SK-N-SH treated with all-trans-retinoic acid at 6 μM for 48 hours (cell line): ENCODE data around the gene RASGEF1B.

ENCODE experiments used
- ATAC-seq: fragments of 200-7000 bp; cut with Tn5 transposase; 3 replicates; pipeline ENCODE4 v1.9.1; 2020; ENCODE audit warnings: mild to moderate bottlenecking, moderate library complexity
- BACH2 ChIP-seq: fragments of 250-450 bp; sonication (Bioruptor Pico); IDR thresholded peaks from 2 replicates; pipeline ENCODE4 v1.9.0; 2021; ENCODE audit warnings: mild to moderate bottlenecking, borderline replicate concordance
- CSDC2 ChIP-seq: fragments of 250-450 bp; sonication (Bioruptor Pico); IDR thresholded peaks from 2 replicates; pipeline ENCODE4 v1.5.0; 2020; ENCODE audit warnings: mild to moderate bottlenecking, moderate library complexity
- CSRNP3 ChIP-seq: fragments of 250-450 bp; sonication (Bioruptor Pico); IDR thresholded peaks from 2 replicates; pipeline ENCODE4 v1.5.1; 2021; ENCODE audit warnings: mild to moderate bottlenecking, moderate library complexity
- GLIS3 ChIP-seq: fragments of 250-450 bp; sonication (Bioruptor Pico); IDR thresholded peaks from 2 replicates; pipeline ENCODE4 v1.5.0; 2020; ENCODE audit warnings: mild to moderate bottlenecking, moderate library complexity
- ISL1 ChIP-seq: fragments of 250-450 bp; sonication (Bioruptor Pico); IDR thresholded peaks from 2 replicates; pipeline ENCODE4 v2.1.2; 2022; ENCODE audit warnings: mild to moderate bottlenecking, moderate library complexity
- OSR1 ChIP-seq: fragments of 250-450 bp; sonication (Bioruptor Pico); IDR thresholded peaks from 2 replicates; pipeline ENCODE4 v1.8.0; 2022; ENCODE audit warnings: moderate library complexity, mild to moderate bottlenecking, inconsistent platforms
- PATZ1 ChIP-seq: fragments of 250-450 bp; sonication (Bioruptor Pico); IDR thresholded peaks from 2 replicates; pipeline ENCODE4 v1.8.0; 2020; ENCODE audit warnings: mild to moderate bottlenecking, moderate library complexity, borderline replicate concordance
- PPARA ChIP-seq: fragments of 250-450 bp; sonication (Bioruptor Pico); IDR thresholded peaks from 2 replicates; pipeline ENCODE4 v1.5.0; 2020; ENCODE audit warnings: mild to moderate bottlenecking, borderline replicate concordance
- SNAI2 ChIP-seq: fragments of 250-450 bp; sonication (Bioruptor Pico); IDR thresholded peaks from 2 replicates; pipeline ENCODE4 v1.5.0; 2020; ENCODE audit warnings: mild to moderate bottlenecking, moderate library complexity
- TCF4 ChIP-seq: fragments of 250-450 bp; sonication (Bioruptor Pico); IDR thresholded peaks from 2 replicates; pipeline ENCODE4 v1.8.0; 2021; ENCODE audit warnings: mild to moderate bottlenecking, moderate library complexity, borderline replicate concordance
- TOX ChIP-seq: fragments of 250-450 bp; sonication (Bioruptor Pico); IDR thresholded peaks from 2 replicates; pipeline ENCODE4 v1.8.0; 2021; ENCODE audit warnings: mild to moderate bottlenecking, moderate library complexity, borderline replicate concordance
- TSHZ2 ChIP-seq: fragments of 250-450 bp; sonication (Bioruptor Pico); IDR thresholded peaks from 2 replicates; pipeline ENCODE4 v1.5.0; 2020; ENCODE audit warnings: mild to moderate bottlenecking, moderate library complexity
- ZC3H10 ChIP-seq: fragments of 250-450 bp; sonication (Bioruptor Pico); IDR thresholded peaks from 2 replicates; pipeline ENCODE4 v1.5.1; 2021; ENCODE audit warnings: mild to moderate bottlenecking, moderate library complexity
- ZFP3 ChIP-seq: fragments of 250-450 bp; sonication (Bioruptor Pico); IDR thresholded peaks from 2 replicates; pipeline ENCODE4 v1.5.0; 2020; ENCODE audit warnings: mild to moderate bottlenecking, moderate library complexity
- ZFP30 ChIP-seq: fragments of 450-650 bp; formaldehyde crosslinking; IDR thresholded peaks from 2 replicates; pipeline ENCODE4 v1.5.0; 2022; ENCODE audit warnings: mild to moderate bottlenecking, moderate library complexity
- ZNF565 ChIP-seq: fragments of 450-650 bp; formaldehyde crosslinking; conservative IDR thresholded peaks from 2 replicates; pipeline ENCODE4 v1.5.0; 2020; ENCODE audit warnings: low read depth, mild to moderate bottlenecking, moderate library complexity
- ZNF70 ChIP-seq: fragments of 450-650 bp; formaldehyde crosslinking; IDR thresholded peaks from 2 replicates; pipeline ENCODE4 v1.5.0; 2020; ENCODE audit warnings: mild to moderate bottlenecking, moderate library complexity
- TF ChIP-seq, protein P1 (sequence below): fragments of 250-450 bp; sonication (Bioruptor Pico); IDR thresholded peaks from 2 replicates; pipeline ENCODE4 v1.5.1; 2020; ENCODE audit warnings: low read depth, mild to moderate bottlenecking, moderate library complexity
- TF ChIP-seq, protein P2 (sequence below): fragments of 250-450 bp; sonication (Bioruptor Pico); IDR thresholded peaks from 2 replicates; pipeline ENCODE4 v1.8.0; 2021; ENCODE audit warnings: low read depth, mild to moderate bottlenecking, moderate library complexity, borderline replicate concordance

RASGEF1B gene

DNA sequence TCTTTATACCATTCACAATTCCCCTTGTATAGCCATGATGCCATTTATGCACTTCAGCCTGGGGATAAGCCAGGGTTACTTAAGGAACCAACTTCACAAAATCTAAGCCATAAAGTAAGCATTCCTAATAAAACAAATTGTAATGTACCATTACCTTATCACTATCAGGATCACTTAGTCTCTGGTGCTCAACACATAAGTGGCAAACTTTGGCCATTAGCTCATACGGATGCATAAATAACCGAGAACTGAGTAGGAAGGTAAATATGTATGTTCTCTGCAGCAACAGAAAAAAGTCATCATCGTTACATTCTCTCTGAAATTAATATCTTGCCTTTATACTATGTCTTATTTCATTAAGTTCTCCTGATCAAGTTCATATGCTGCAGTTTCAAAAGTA, 14.4 kb downstream of the RASGEF1B start:
- TF ChIP-seq ZNF565 (CRISPR knock-in tag) (no peak), ZC3H10 (CRISPR knock-in tag) (no peak)
- ATAC-seq, result no peak

GRCh38 chr4:81455897-81456296, 15.8 kb downstream of the RASGEF1B start:
- ATAC-seq, result no peak
- no peak for TF ChIP-seq TCF4 (CRISPR knock-in tag)
- TF ChIP-seq CSDC2 (CRISPR knock-in tag), result no peak
- no peak for TF ChIP-seq ISL1 (CRISPR knock-in tag)
- TF ChIP-seq GLIS3 (CRISPR knock-in tag), result no peak
- TF ChIP-seq TSHZ2 (CRISPR knock-in tag), result no peak
- no peak for TF ChIP-seq CSRNP3 (CRISPR knock-in tag)
- no peak for TF ChIP-seq ZFP3
- TF ChIP-seq, protein P1, sequence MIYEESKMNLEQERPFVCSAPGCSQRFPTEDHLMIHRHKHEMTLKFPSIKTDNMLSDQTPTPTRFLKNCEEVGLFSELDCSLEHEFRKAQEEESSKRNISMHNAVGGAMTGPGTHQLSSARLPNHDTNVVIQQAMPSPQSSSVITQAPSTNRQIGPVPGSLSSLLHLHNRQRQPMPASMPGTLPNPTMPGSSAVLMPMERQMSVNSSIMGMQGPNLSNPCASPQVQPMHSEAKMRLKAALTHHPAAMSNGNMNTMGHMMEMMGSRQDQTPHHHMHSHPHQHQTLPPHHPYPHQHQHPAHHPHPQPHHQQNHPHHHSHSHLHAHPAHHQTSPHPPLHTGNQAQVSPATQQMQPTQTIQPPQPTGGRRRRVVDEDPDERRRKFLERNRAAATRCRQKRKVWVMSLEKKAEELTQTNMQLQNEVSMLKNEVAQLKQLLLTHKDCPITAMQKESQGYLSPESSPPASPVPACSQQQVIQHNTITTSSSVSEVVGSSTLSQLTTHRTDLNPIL (CRISPR knock-in tag), result no peak
- TF ChIP-seq PATZ1, result no peak
- TF ChIP-seq BACH2 (CRISPR knock-in tag), result no peak
- TF ChIP-seq TOX (CRISPR knock-in tag), result no peak
- no peak for TF ChIP-seq ZFP30 (CRISPR knock-in tag)
- TF ChIP-seq, protein P2, sequence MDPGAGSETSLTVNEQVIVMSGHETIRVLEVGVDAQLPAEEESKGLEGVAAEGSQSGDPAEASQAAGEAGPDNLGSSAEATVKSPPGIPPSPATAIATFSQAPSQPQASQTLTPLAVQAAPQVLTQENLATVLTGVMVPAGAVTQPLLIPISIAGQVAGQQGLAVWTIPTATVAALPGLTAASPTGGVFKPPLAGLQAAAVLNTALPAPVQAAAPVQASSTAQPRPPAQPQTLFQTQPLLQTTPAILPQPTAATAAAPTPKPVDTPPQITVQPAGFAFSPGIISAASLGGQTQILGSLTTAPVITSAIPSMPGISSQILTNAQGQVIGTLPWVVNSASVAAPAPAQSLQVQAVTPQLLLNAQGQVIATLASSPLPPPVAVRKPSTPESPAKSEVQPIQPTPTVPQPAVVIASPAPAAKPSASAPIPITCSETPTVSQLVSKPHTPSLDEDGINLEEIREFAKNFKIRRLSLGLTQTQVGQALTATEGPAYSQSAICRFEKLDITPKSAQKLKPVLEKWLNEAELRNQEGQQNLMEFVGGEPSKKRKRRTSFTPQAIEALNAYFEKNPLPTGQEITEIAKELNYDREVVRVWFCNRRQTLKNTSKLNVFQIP (CRISPR knock-in tag), result no peak
- TF ChIP-seq ZNF70 (CRISPR knock-in tag), result no peak
- no peak for TF ChIP-seq PPARA
- no peak for TF ChIP-seq ZC3H10 (CRISPR knock-in tag)
- TF ChIP-seq OSR1 (CRISPR knock-in tag), result no peak

- no peak for ATAC-seq
- no peak for TF ChIP-seq ZC3H10 (CRISPR knock-in tag)
Observed at GRCh38 chr4:81454948-81455347, 16.8 kb downstream of the RASGEF1B start.

DNA sequence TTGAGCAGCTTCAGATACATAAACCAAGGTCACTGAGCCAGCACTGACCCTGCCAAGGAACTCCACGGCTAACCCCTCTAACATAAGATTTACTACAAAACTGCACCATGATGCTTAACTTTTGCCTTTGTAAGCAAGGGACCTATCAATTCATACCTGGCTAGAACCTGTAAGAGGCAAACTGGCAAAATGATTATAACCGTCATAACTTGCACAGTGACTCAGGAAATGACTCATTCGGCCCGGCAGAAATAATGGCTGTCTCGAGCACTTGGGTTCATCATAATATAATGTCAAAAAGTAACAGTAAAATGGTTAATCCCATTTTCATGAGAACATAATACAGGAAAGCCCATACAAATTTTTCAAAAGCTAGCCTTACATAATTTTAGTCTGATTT, 17.2 kb downstream of the RASGEF1B start:
- TF ChIP-seq BACH2 (CRISPR knock-in tag) (no peak), SNAI2 (no peak), TOX (CRISPR knock-in tag) (no peak)
- TF ChIP-seq, protein P1 (CRISPR knock-in tag), result no peak
- ATAC-seq, result no peak
